ENCODE data around the gene REV3L.
"Not testable (repeated sequence)": the region's sequence is repeated elsewhere in the genome, so short reads cannot be mapped to it uniquely, and the experiment has no call there.

The REV3L gene

DNA sequence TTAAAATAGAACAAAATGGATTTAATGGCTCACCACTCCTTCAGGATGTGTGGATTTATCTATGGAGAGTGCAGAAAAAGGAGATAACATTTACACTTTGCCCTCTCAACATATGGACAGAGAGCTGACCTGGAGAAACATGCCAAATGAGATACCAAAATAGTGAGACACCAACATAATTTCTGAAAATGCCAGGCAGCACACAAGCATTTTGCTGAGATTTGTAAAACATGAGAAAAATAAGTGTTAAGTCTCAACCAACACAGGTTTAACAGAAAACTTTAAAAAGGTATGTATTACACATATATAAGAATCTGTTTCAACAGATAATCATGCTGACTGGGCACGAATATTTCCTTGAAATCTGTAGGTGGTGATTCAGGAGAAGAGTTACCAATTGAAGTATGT, 145.2 kb downstream of the REV3L start:
- no peak overlapping the region for H3K18ac ChIP-seq (ENCODE audit: low read length)
- H3K4ac ChIP-seq (ENCODE audit: low read depth, low read length): no peak overlapping the region
- no peak overlapping the region for H2BK120ac ChIP-seq (ENCODE audit: low read depth, low read length)
- H3K27me3 ChIP-seq (ENCODE audit: insufficient read depth, low read length, poor library complexity): no peaks in the 10 kb centered on the region
- no peak overlapping the region for H3K56ac ChIP-seq (ENCODE audit: low read length)
- WGBS (ENCODE audit: extremely low coverage, insufficient coverage, low lambda C conversion rate): no CpG with 5 or more reads among the region's 1 CpG
- no peak overlapping the region for H3K27ac ChIP-seq (ENCODE audit: low read depth, low read length)
- H3K23ac ChIP-seq (ENCODE audit: low read length): no peak overlapping the region
- H3K79me2 ChIP-seq (ENCODE audit: control insufficient read depth, insufficient read depth, low read length): no peaks in the 10 kb centered on the region
- H3K4me3 ChIP-seq (ENCODE audit: low read length): no peak overlapping the region
- no peak overlapping the region for H2AK5ac ChIP-seq (ENCODE audit: low read length)
- no peak overlapping the region for H3K4me2 ChIP-seq (ENCODE audit: low read length)
- H3K9ac ChIP-seq (ENCODE audit: low read length): no peak overlapping the region
- no peak overlapping the region for H4K5ac ChIP-seq (ENCODE audit: low read length)
- no peaks in the 10 kb centered on the region for H3K4me1 ChIP-seq (ENCODE audit: control insufficient read depth, low read depth, low read length)
- no peaks in the 10 kb centered on the region for H3K79me1 ChIP-seq (ENCODE audit: low read length)
- no peaks in the 10 kb centered on the region for H3K36me3 ChIP-seq (ENCODE audit: control insufficient read depth, insufficient read depth, low read length)
- H2BK5ac ChIP-seq (ENCODE audit: low read length): no peak overlapping the region
- H2BK15ac ChIP-seq (replicated peaks; ENCODE audit: low read depth): no peak overlapping the region
- peak; percentile 18 for DNase-seq
- H4K8ac ChIP-seq (ENCODE audit: low read depth, low read length): no peak overlapping the region

DNA sequence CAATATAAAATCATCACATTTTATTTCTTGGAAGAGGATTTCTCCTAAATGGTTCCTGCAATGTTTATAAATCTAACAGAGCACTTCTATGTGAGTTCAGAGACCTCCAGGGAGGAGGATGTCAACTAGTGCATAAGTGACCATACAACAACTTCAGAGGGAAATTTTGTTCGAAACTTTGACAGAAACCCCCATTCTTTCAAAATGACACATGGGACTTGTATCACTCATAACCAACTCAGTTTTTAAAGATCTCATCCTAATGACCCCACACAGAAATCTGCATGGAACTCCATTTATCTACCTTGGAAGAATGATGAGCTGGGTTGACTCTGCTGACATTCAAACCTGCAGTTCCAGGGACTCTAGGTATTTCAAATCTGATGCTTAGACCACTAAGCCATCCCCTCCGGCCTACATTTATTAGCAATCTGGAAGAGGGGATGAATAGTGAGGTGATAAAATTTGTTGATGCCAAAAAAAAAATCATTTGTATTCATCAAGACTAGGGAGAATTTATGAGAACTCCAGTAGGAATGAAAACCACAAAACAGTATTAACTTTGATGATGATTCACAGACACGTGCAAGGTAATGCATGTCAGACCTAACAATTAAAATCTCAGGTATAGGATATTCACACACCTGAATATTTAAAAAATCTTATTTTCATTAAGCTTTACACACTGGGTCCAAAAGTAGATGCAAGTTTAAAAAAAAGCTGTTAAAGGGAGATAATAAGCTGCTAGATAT, 153.0 kb downstream of the REV3L start:
- Histone ChIP-seq H2AK5ac (ENCODE audit: low read length) (no peak overlapping the region), H3K18ac (ENCODE audit: low read length) (no peak overlapping the region), H3K36me3 (ENCODE audit: control insufficient read depth, insufficient read depth, low read length) (no peaks in the 10 kb centered on the region), H3K27me3 (ENCODE audit: insufficient read depth, low read length, poor library complexity) (no peaks in the 10 kb centered on the region), H2BK120ac (ENCODE audit: low read depth, low read length) (no peak overlapping the region), H3K56ac (ENCODE audit: low read length) (no peak overlapping the region), H4K8ac (ENCODE audit: low read depth, low read length) (no peak overlapping the region), H4K5ac (ENCODE audit: low read length) (no peak overlapping the region), H3K79me1 (ENCODE audit: low read length) (no peaks in the 10 kb centered on the region), H2BK15ac (replicated peaks; ENCODE audit: low read depth) (no peak overlapping the region), H3K4me2 (ENCODE audit: low read length) (no peak overlapping the region), H3K79me2 (ENCODE audit: control insufficient read depth, insufficient read depth, low read length) (no peaks in the 10 kb centered on the region), H3K4ac (ENCODE audit: low read depth, low read length) (no peak overlapping the region), H3K23ac (ENCODE audit: low read length) (no peak overlapping the region), H3K4me3 (ENCODE audit: low read length) (no peak overlapping the region), H3K9ac (ENCODE audit: low read length) (no peak overlapping the region), H2BK5ac (ENCODE audit: low read length) (no peak overlapping the region), H3K27ac (ENCODE audit: low read depth, low read length) (no peak overlapping the region), H3K4me1 (ENCODE audit: control insufficient read depth, low read depth, low read length) (no peaks in the 10 kb centered on the region)
- no peak for DNase-seq
- no CpG with 5 or more reads among the region's 3 CpGs for WGBS (ENCODE audit: extremely low coverage, insufficient coverage, low lambda C conversion rate)

DNA sequence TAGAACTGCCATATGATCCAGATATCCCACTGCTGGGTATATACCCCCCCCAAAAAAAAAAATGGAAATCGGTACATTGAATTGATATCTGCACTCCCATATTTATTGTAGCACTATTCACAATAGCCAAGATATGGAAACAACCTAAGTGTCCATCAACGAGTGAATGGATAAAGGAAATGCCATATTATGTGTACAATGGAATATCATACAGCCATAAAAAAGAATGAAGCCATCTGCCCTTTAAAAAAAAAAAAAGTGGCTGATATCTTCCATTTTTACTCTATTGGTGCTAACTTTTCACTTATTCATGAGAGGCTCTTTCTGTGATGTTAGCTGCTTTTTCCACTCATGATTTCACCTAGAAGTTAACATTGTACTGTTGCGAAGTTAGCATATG, 156.5 kb downstream of the REV3L start:
- no peak overlapping the region for H2BK5ac ChIP-seq (ENCODE audit: low read length)
- no peaks in the 10 kb centered on the region for H3K4me1 ChIP-seq (ENCODE audit: control insufficient read depth, low read depth, low read length)
- H3K79me1 ChIP-seq (ENCODE audit: low read length): no peaks in the 10 kb centered on the region
- no peak overlapping the region for H2BK15ac ChIP-seq (replicated peaks; ENCODE audit: low read depth)
- no peaks in the 10 kb centered on the region for H3K36me3 ChIP-seq (ENCODE audit: control insufficient read depth, insufficient read depth, low read length)
- no peak overlapping the region for H2BK120ac ChIP-seq (ENCODE audit: low read depth, low read length)
- H3K79me2 ChIP-seq (ENCODE audit: control insufficient read depth, insufficient read depth, low read length): no peaks in the 10 kb centered on the region
- no peaks in the 10 kb centered on the region for H3K27me3 ChIP-seq (ENCODE audit: insufficient read depth, low read length, poor library complexity)
- no peak overlapping the region for H3K4me2 ChIP-seq (ENCODE audit: low read length)
- no peak overlapping the region for H3K27ac ChIP-seq (ENCODE audit: low read depth, low read length)
- H4K5ac ChIP-seq (ENCODE audit: low read length): no peak overlapping the region
- no peak overlapping the region for H3K4ac ChIP-seq (ENCODE audit: low read depth, low read length)
- DNase-seq: no peak
- no peak overlapping the region for H3K56ac ChIP-seq (ENCODE audit: low read length)
- WGBS (ENCODE audit: extremely low coverage, insufficient coverage, low lambda C conversion rate): no CpG with 5 or more reads among the region's 3 CpGs
- no peak overlapping the region for H3K23ac ChIP-seq (ENCODE audit: low read length)
- H4K8ac ChIP-seq (ENCODE audit: low read depth, low read length): no peak overlapping the region
- no peak overlapping the region for H3K18ac ChIP-seq (ENCODE audit: low read length)
- no peak overlapping the region for H2AK5ac ChIP-seq (ENCODE audit: low read length)
- no peak overlapping the region for H3K4me3 ChIP-seq (ENCODE audit: low read length)
- H3K9ac ChIP-seq (ENCODE audit: low read length): no peak overlapping the region

DNA sequence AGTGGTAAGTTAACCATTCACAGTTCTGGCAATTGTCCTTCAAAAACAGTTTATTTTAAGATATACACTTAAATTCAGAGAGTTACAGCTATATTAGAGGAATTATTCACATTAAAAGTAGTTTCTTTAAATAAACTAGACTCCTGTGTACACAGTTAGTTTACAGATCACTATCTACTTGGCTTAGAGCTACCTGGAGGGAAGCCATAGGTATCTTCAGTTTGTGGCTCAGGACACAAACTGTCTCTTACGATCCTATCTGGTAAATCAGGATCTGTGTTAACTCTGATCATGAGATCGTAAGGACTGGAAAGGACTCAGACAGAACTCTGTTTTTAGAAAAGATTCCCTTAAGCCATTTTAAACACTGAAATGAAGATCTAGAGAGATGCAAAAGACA, 160.9 kb downstream of the REV3L start:
- no peaks in the 10 kb centered on the region for H3K27me3 ChIP-seq (ENCODE audit: insufficient read depth, low read length, poor library complexity)
- WGBS (ENCODE audit: extremely low coverage, insufficient coverage, low lambda C conversion rate): no CpG with 5 or more reads among the region's 2 CpGs

DNA sequence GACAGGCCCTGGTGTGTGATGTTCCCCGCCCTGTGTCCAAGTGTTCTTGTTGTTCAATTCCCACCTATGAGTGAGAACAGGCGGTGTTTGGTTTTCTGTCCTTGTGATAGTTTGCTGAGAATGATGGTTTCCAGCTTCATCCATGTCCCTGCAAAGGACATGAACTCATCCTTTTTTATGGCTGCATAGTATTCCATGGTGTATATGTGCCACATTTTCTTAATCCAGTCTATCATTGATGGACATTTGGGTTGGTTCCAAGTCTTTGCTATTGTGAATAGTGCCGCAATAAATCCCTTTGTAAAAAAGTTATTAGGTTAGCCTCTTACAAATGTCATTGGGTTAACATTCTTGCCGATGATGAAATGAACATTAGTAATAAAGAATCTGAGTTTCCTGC, 175.1 kb downstream of the REV3L start:
- not testable (repeated sequence) for H3K4me3 ChIP-seq (ENCODE audit: low read length); H4K5ac ChIP-seq (ENCODE audit: low read length); H3K79me1 ChIP-seq (ENCODE audit: low read length); H3K56ac ChIP-seq (ENCODE audit: low read length); H3K79me2 ChIP-seq (ENCODE audit: control insufficient read depth, insufficient read depth, low read length); H3K4me1 ChIP-seq (ENCODE audit: control insufficient read depth, low read depth, low read length); H3K36me3 ChIP-seq (ENCODE audit: control insufficient read depth, insufficient read depth, low read length); H4K8ac ChIP-seq (ENCODE audit: low read depth, low read length); H2BK120ac ChIP-seq (ENCODE audit: low read depth, low read length); H3K18ac ChIP-seq (ENCODE audit: low read length); H2BK15ac ChIP-seq (replicated peaks; ENCODE audit: low read depth); H3K27me3 ChIP-seq (ENCODE audit: insufficient read depth, low read length, poor library complexity); H2AK5ac ChIP-seq (ENCODE audit: low read length); H3K4me2 ChIP-seq (ENCODE audit: low read length); H2BK5ac ChIP-seq (ENCODE audit: low read length); H3K23ac ChIP-seq (ENCODE audit: low read length); H3K4ac ChIP-seq (ENCODE audit: low read depth, low read length); H3K27ac ChIP-seq (ENCODE audit: low read depth, low read length); DNase-seq; H3K9ac ChIP-seq (ENCODE audit: low read length)
- no CpG with 5 or more reads among the region's 4 CpGs for WGBS (ENCODE audit: extremely low coverage, insufficient coverage, low lambda C conversion rate)

More for the DNA sequence above, 160.9 kb downstream of the REV3L start:
- H3K4me3 ChIP-seq (ENCODE audit: low read length): no peak overlapping the region
- H3K4ac ChIP-seq (ENCODE audit: low read depth, low read length): no peak overlapping the region
- H3K27ac ChIP-seq (ENCODE audit: low read depth, low read length): no peak overlapping the region
- H3K18ac ChIP-seq (ENCODE audit: low read length): no peak overlapping the region
- H2AK5ac ChIP-seq (ENCODE audit: low read length): no peak overlapping the region
- H3K4me2 ChIP-seq (ENCODE audit: low read length): no peak overlapping the region
- H3K79me2 ChIP-seq (ENCODE audit: control insufficient read depth, insufficient read depth, low read length): no peaks in the 10 kb centered on the region
- H2BK120ac ChIP-seq (ENCODE audit: low read depth, low read length): no peak overlapping the region
- no peaks in the 10 kb centered on the region for H3K4me1 ChIP-seq (ENCODE audit: control insufficient read depth, low read depth, low read length)
- no peak overlapping the region for H4K5ac ChIP-seq (ENCODE audit: low read length)
- H3K9ac ChIP-seq (ENCODE audit: low read length): no peak overlapping the region
- no peak overlapping the region for H3K23ac ChIP-seq (ENCODE audit: low read length)
- no peak overlapping the region for H3K56ac ChIP-seq (ENCODE audit: low read length)
- H3K36me3 ChIP-seq (ENCODE audit: control insufficient read depth, insufficient read depth, low read length): no peaks in the 10 kb centered on the region
- no peak overlapping the region for H4K8ac ChIP-seq (ENCODE audit: low read depth, low read length)
- H2BK15ac ChIP-seq (replicated peaks; ENCODE audit: low read depth): no peak overlapping the region
- no peak for DNase-seq
- H2BK5ac ChIP-seq (ENCODE audit: low read length): no peak overlapping the region
- H3K79me1 ChIP-seq (ENCODE audit: low read length): no peaks in the 10 kb centered on the region

DNA sequence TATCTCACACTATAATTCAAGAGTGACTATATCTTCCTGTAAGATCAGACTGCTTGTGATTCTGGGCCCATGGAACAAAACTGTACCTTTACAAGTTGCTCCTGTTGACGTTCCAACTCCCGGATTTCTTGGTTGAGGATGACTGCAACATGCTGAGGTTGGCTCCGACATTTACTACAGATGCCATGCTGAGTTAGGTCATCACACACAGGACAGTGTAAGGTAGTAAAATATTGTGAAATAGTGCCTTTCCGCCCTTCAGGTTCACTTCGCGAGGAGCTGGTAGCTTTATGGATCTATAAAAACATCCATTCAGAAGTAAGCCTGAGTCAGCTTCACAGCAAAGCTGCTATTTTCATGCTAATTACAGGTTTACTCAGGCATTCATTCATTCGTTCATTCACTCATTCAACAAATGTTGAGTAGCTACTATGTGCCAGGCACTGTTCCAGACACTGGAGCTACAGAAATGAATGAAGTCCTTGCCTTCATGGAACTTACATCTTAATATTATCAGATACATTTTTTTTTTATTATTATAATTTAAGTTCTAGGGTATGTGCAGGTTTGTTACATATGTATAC, 175.7 kb downstream of the REV3L start:
- no peak overlapping the region for H3K4me2 ChIP-seq (ENCODE audit: low read length)
- H4K8ac ChIP-seq (ENCODE audit: low read depth, low read length): no peak overlapping the region
- no peak overlapping the region for H3K56ac ChIP-seq (ENCODE audit: low read length)
- no peak overlapping the region for H3K4ac ChIP-seq (ENCODE audit: low read depth, low read length)
- H4K5ac ChIP-seq (ENCODE audit: low read length): no peak overlapping the region
- no peak for DNase-seq
- H3K4me1 ChIP-seq (ENCODE audit: control insufficient read depth, low read depth, low read length): no peaks in the 10 kb centered on the region
- no peaks in the 10 kb centered on the region for H3K79me2 ChIP-seq (ENCODE audit: control insufficient read depth, insufficient read depth, low read length)
- no peaks in the 10 kb centered on the region for H3K27me3 ChIP-seq (ENCODE audit: insufficient read depth, low read length, poor library complexity)
- H3K23ac ChIP-seq (ENCODE audit: low read length): no peak overlapping the region
- no peaks in the 10 kb centered on the region for H3K79me1 ChIP-seq (ENCODE audit: low read length)
- no peak overlapping the region for H2AK5ac ChIP-seq (ENCODE audit: low read length)
- H2BK5ac ChIP-seq (ENCODE audit: low read length): no peak overlapping the region
- H3K9ac ChIP-seq (ENCODE audit: low read length): no peak overlapping the region
- no peak overlapping the region for H3K18ac ChIP-seq (ENCODE audit: low read length)
- no peak overlapping the region for H3K27ac ChIP-seq (ENCODE audit: low read depth, low read length)
- no peak overlapping the region for H2BK120ac ChIP-seq (ENCODE audit: low read depth, low read length)
- H3K36me3 ChIP-seq (ENCODE audit: control insufficient read depth, insufficient read depth, low read length): no peaks in the 10 kb centered on the region
- no peak overlapping the region for H3K4me3 ChIP-seq (ENCODE audit: low read length)
- H2BK15ac ChIP-seq (replicated peaks; ENCODE audit: low read depth): no peak overlapping the region
- WGBS (ENCODE audit: extremely low coverage, insufficient coverage, low lambda C conversion rate): no CpG with 5 or more reads among the region's 7 CpGs

Data from mesendoderm (in vitro differentiated cells).